HepG2 (cell line): ENCODE measurements around the gene NR1H2. TPM values are rescaled to one million over a fixed set of nuclear protein-coding genes. Genes with fewer than 3 reads are reported as not detected.

Source experiments
- ATAC-seq: fragments of 200-7000 bp; cut with Tn5 transposase; 3 replicates; pipeline ENCODE4 v1.9.1; 2020; ENCODE audit warnings: mild to moderate bottlenecking, moderate library complexity
- BruUV-seq: library from RNA; stranded (reverse); fragments of 400-500 nt; replicated peaks from 2 replicates; lab custom pipeline; 2021; lab: Mats Ljungman, UMichigan
- CTCF ChIA-PET: fragments of 300-600 bp; formaldehyde crosslinking; extraction: SDS; loops from one replicate; lab custom pipeline; 2021; ENCODE audit warnings: low total read pairs, inconsistent platforms, low intra/inter-chr PET ratio; lab: Yijun Ruan, JAX
- POLR2A ChIA-PET: fragments of 350-600 bp; sonication (Branson Sonifier 250); formaldehyde crosslinking; loops from one replicate; lab custom pipeline; 2020; ENCODE audit warnings: antibody characterized with exemption, inconsistent platforms; lab: Yijun Ruan, JAX
- DNase-seq: peaks from one replicate; pipeline ENCODE4 v3.0.0-alpha.2; 2015; ENCODE audit warnings: low spot score
- FAIRE-seq: peaks from 3 replicates; lab custom pipeline; 2011; peaks lifted over from hg19 to GRCh38; lab: Jason Lieb, UNC
- H2AFZ ChIP-seq: one replicate; pipeline ENCODE4 v1.6.1; 2011; ENCODE audit warnings: low read length, inconsistent platforms
- H3K27ac ChIP-seq: fragments of 300-600 bp; 3 replicates; pipeline ENCODE4 v1.8.0; 2011; ENCODE audit warnings: mixed run types, mild to moderate bottlenecking, mixed read lengths, low read length, inconsistent platforms; ENCODE audit not compliant: insufficient read depth; ENCODE audit errors: extremely low read length
- H3K27me3 ChIP-seq, 2 experiments: fragments of 200-600 bp in 1 of 2; 2 replicates in 1 of 2; 3 replicates in 1 of 2; pipeline versions ENCODE4 v1.6.0 to v1.8.0; 2011; ENCODE audit warnings: low read length in 2 of 2, mild to moderate bottlenecking in 2 of 2, moderate library complexity in 2 of 2, inconsistent platforms in 1 of 2; ENCODE audit not compliant: insufficient read depth in 2 of 2, control insufficient read depth in 1 of 2
- H3K36me3 ChIP-seq, 2 experiments: fragments of 200-600 bp in 1 of 2; replicated peaks in 1 of 2; 2 replicates in 1 of 2; 3 replicates in 1 of 2; pipeline versions ENCODE4 v1.5.1 to v1.8.0; 2011; ENCODE audit warnings: low read length in 2 of 2, inconsistent platforms in 1 of 2; ENCODE audit not compliant: insufficient read depth in 2 of 2, control insufficient read depth in 1 of 2
- H3K4me1 ChIP-seq: 2 replicates; pipeline ENCODE4 v1.5.1; 2012; ENCODE audit warnings: low read length, inconsistent platforms; ENCODE audit not compliant: insufficient read depth
- H3K4me2 ChIP-seq: 2 replicates; pipeline ENCODE4 v1.6.0; 2011; ENCODE audit warnings: low read depth, low read length, inconsistent platforms
- H3K4me3 ChIP-seq, 3 experiments: fragments of 200-600 bp in 1 of 3; sonication (generic), shearing (Covaris generic) in 1 of 3; replicated peaks in 1 of 3; 2 replicates each; pipeline ENCODE4 v1.5.1; 2011 to 2016; ENCODE audit warnings: low read length in 3 of 3, inconsistent platforms in 2 of 3, low read depth in 2 of 3, mild to moderate bottlenecking in 2 of 3, control low read depth in 1 of 3, mixed read lengths in 1 of 3; ENCODE audit not compliant: insufficient read depth in 1 of 3
- H3K79me2 ChIP-seq: one replicate; pipeline ENCODE4 v1.6.1; 2011; ENCODE audit warnings: low read length, inconsistent platforms; ENCODE audit not compliant: insufficient read depth
- H3K9ac ChIP-seq: 2 replicates; pipeline ENCODE4 v1.6.0; 2011; ENCODE audit warnings: mild to moderate bottlenecking, low read depth, low read length, inconsistent platforms; ENCODE audit not compliant: insufficient read depth
- H3K9me3 ChIP-seq: 2 replicates; pipeline ENCODE4 v1.5.1; 2012; ENCODE audit warnings: mild to moderate bottlenecking, low read length
- H4K20me1 ChIP-seq: 2 replicates; pipeline ENCODE4 v1.6.0; 2011; ENCODE audit warnings: inconsistent platforms, mild to moderate bottlenecking, low read length, moderate library complexity; ENCODE audit not compliant: insufficient read depth
- AGO2 ChIP-seq: fragments of 200-400 bp; formaldehyde crosslinking; optimal IDR thresholded peaks from 2 replicates; pipeline ENCODE3; 2017; ENCODE audit warnings: mild to moderate bottlenecking, low read depth, low read length, moderate library complexity
- BCL6 ChIP-seq: IDR thresholded peaks from 2 replicates; pipeline ENCODE4 v1.6.1; 2016; ENCODE audit warnings: missing genetic modification reagents, missing compliant biosample characterization
- MED8 ChIP-seq: sonication (generic); formaldehyde crosslinking; IDR thresholded peaks from 2 replicates; pipeline ENCODE4 v1.8.1; 2023; ENCODE audit warnings: mild to moderate bottlenecking, missing genetic modification reagents; ENCODE audit not compliant: insufficient replicate concordance
- MEIS2 ChIP-seq: sonication (generic); formaldehyde crosslinking; IDR thresholded peaks from 2 replicates; pipeline ENCODE4 v1.9.0; 2021; ENCODE audit warnings: mild to moderate bottlenecking, missing genetic modification reagents
- NR2C2 ChIP-seq: sonication (generic); formaldehyde crosslinking; IDR thresholded peaks from 2 replicates; pipeline ENCODE4 v1.4.0; 2020; ENCODE audit warnings: missing genetic modification reagents, mild to moderate bottlenecking, moderate library complexity, borderline replicate concordance
- NR2F6 ChIP-seq, 2 experiments: IDR thresholded peaks; 2 replicates each; pipeline ENCODE4 v1.6.1; 2016; ENCODE audit warnings: antibody characterized with exemption in 1 of 2, mild to moderate bottlenecking in 1 of 2
- RFX1 ChIP-seq: fragments of 450-650 bp; IDR thresholded peaks from 2 replicates; pipeline ENCODE4 v1.6.1; 2017
- SSRP1 ChIP-seq: IDR thresholded peaks from 2 replicates; pipeline ENCODE4 v1.6.1; 2016; ENCODE audit warnings: control low read depth
- ZFP91 ChIP-seq: sonication (generic); formaldehyde crosslinking; IDR thresholded peaks from 2 replicates; pipeline ENCODE4 v1.9.0; 2022; ENCODE audit warnings: missing genetic modification reagents, mild to moderate bottlenecking, borderline replicate concordance
- ZNF530 ChIP-seq: sonication (generic); formaldehyde crosslinking; IDR thresholded peaks from 2 replicates; pipeline ENCODE4 v1.5.0; 2020; ENCODE audit warnings: low read depth, mild to moderate bottlenecking, missing genetic modification reagents
- ZNF616 ChIP-seq: sonication (generic); formaldehyde crosslinking; IDR thresholded peaks from 2 replicates; pipeline ENCODE4 v1.5.0; 2020; ENCODE audit warnings: low read depth, mild to moderate bottlenecking, missing genetic modification reagents
- ZNF766 ChIP-seq: sonication (generic); formaldehyde crosslinking; IDR thresholded peaks from 2 replicates; pipeline ENCODE4 v1.5.0; 2020; ENCODE audit warnings: missing genetic modification reagents, borderline replicate concordance
- ZNF790 ChIP-seq: sonication (generic); formaldehyde crosslinking; IDR thresholded peaks from 2 replicates; pipeline ENCODE4 v1.8.0; 2022; ENCODE audit warnings: missing genetic modification reagents, mild to moderate bottlenecking, borderline replicate concordance
- ZSCAN30 ChIP-seq: sonication (generic); formaldehyde crosslinking; IDR thresholded peaks from 2 replicates; pipeline ENCODE4 v1.5.0; 2020; ENCODE audit warnings: mild to moderate bottlenecking, missing genetic modification reagents
- WGBS: methylation state at CpG from one replicate; pipeline ENCODE4 v1.1.6; 2017; ENCODE audit warnings: low lambda C conversion rate; 5-methylcytosine and 5-hydroxymethylcytosine counted together
- in situ Hi-C: cut with HindIII; loops from 2 replicates; pipeline ENCODE4 v1.10.0; 2017; ENCODE audit warnings: low pct_unique_long_range_greater_than_20kb; ENCODE audit not compliant: extremely low pct_ligation_motif_present
- intact Hi-C: fragments of 100-400 bp; cut with micrococcal nuclease; formaldehyde crosslinking; loops from one replicate; pipeline ENCODE4 v1.10.0; 2022; ENCODE audit not compliant: unreplicated experiment
- polyA plus RNA-seq, 8 experiments: library from polyadenylated mRNA; depleted of rRNA in 3 of 8; stranded (reverse) in 7 of 8; unstranded in 1 of 8; fragments of >200 nt; fragmentation: Illumina TruSeq in 4 of 8; extraction: Trizol in 4 of 8; gene quantifications; 2 replicates each; pipeline versions ENCODE4 v1.2.1 to v1.2.3, GENCODE V29; 2011 to 2016; ENCODE audit warnings: low read depth in 4 of 8, missing spikeins in 1 of 8, mixed read lengths in 1 of 8; ENCODE audit not compliant: insufficient read depth in 1 of 8
- total RNA-seq, 5 experiments: library from RNA; depleted of rRNA; stranded (reverse); fragments of >200 nt; fragmentation: Illumina TruSeq; extraction: Trizol; gene quantifications; 2 replicates each; pipeline ENCODE4 v1.2.3, GENCODE V29; 2016; ENCODE audit warnings: low read depth in 1 of 5

NR1H2 gene
- total and polyA plus RNA-seq, 2 of the 13 experiments (the other 11 are each of a cell fraction or from before 2014, with no cell fraction given) = 10.3 to 13.5 TPM

GRCh38 chr19:50406156-50406820 lies 30.0 kb downstream of the NR1H2 start:
- CTCF ChIA-PET = no interaction called here
- Histone ChIP-seq H3K79me2 (no peaks in the 10 kb centered on the region), H3K9ac (no peak overlapping the region), H2AFZ (no peak overlapping the region), H3K4me2 (no peak overlapping the region), H3K9me3 (no peaks in the 10 kb centered on the region), H3K36me3 (peaks cover 16 to 30% of the 10 kb centered on the region in 2 experiments; a peak in 3 of 5 replicates), H3K27ac (no peak overlapping the region), H3K27me3 (no peaks in the 10 kb centered on the region), H4K20me1 (no peaks in the 10 kb centered on the region), H3K4me1 (peaks cover 13% of the 10 kb centered on the region), H3K4me3 (no peak overlapping the region)
- DNase-seq (no peak), ATAC-seq (no peak), FAIRE-seq (no peak)
- intact Hi-C loops (no loop called here), in situ Hi-C loops (no loop called here)
- WGBS = 96% methylated on average over 12 of the region's 22 CpGs
- no peak for TF ChIP-seq ZNF530 (CRISPR knock-in tag)
- TF ChIP-seq MED8 (CRISPR knock-in tag) = no peak
- TF ChIP-seq ZNF616 (CRISPR knock-in tag) = no peak
- no peak for TF ChIP-seq ZNF766 (CRISPR knock-in tag)
- TF ChIP-seq NR2C2 = peak; percentile 62; the same call in 1 of the 2 replicates
- peak; percentile 45 for TF ChIP-seq AGO2
- no peak for TF ChIP-seq MEIS2 (CRISPR knock-in tag)
- no peak for TF ChIP-seq RFX1
- no peak for TF ChIP-seq ZFP91 (CRISPR knock-in tag)
- no peak for TF ChIP-seq SSRP1 (CRISPR knock-in tag)
- 0 out of 2 replicates have a peak, but pooled peaks have one; percentile 29 for TF ChIP-seq NR2F6 (IDR thresholded peaks at IDR 0.05)
- no peak for TF ChIP-seq NR2F6 (CRISPR knock-in tag; IDR thresholded peaks at IDR 0.05)
- TF ChIP-seq ZNF790 = no peak
- no peak for TF ChIP-seq ZSCAN30 (CRISPR knock-in tag)
- no peak for TF ChIP-seq BCL6 (CRISPR knock-in tag)
- BruUV-seq = no TSS peak
- POLR2A ChIA-PET = no interaction called here
